NCI-H2029 (cell line): Measurements from ENCODE around the gene POC5.
"Not testable (repeated sequence)": the region's sequence is repeated elsewhere in the genome, so short reads cannot be mapped to it uniquely, and the experiment has no call there.

ENCODE experiments used
- DNase-seq: peaks from one replicate; lab custom pipeline; 2025; lab: John Stamatoyannopoulos, UW

The POC5 gene, protein sequence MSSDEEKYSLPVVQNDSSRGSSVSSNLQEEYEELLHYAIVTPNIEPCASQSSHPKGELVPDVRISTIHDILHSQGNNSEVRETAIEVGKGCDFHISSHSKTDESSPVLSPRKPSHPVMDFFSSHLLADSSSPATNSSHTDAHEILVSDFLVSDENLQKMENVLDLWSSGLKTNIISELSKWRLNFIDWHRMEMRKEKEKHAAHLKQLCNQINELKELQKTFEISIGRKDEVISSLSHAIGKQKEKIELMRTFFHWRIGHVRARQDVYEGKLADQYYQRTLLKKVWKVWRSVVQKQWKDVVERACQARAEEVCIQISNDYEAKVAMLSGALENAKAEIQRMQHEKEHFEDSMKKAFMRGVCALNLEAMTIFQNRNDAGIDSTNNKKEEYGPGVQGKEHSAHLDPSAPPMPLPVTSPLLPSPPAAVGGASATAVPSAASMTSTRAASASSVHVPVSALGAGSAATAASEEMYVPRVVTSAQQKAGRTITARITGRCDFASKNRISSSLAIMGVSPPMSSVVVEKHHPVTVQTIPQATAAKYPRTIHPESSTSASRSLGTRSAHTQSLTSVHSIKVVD

DNA sequence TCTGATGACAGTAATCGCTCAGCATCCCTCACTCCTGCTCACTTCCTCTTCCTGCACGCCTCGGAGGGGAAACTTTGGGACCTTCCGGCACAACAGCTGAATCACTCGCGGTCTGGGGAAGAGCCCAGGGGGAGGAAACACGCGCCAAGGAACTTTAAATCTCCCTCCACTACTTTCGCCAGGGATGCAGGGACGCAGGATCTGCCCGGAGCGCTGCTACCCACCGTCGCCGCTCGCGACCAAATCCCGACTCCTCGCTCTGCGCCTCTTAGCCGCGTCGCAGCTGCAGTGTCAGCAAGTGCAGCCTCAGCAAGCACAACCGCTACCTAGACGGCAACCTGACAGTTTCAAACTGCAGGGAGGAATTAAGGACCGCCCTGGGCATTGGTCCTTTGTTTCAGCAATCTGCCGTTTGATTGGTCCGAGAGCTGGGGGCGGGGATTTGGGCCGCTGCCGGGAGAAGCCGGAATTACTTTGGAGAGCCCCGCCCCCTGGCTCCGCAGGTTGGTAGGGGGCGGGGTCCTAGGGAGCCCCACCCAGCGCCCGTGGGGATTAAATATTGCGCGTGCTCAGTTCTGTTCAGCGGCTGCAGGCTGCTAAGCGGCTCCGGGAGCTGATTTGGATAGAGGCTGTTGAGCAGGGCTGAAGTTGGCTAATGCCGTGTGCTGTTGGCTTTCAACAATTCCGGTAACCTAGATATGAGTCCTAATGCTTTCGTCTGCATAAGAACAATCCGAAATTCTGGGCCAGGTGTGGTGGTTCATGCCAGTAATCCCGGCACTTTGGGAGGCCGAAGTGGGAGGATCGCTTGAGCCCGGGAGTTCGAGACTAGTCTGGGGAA lies at the start of gene POC5:
Gene POC5, minus strand, starts transcription at position 356 of the 841 bp plus-strand sequence. CDS start 4,500 bp downstream, outside the sequence.
- DNase-seq = peak; percentile 98

DNA sequence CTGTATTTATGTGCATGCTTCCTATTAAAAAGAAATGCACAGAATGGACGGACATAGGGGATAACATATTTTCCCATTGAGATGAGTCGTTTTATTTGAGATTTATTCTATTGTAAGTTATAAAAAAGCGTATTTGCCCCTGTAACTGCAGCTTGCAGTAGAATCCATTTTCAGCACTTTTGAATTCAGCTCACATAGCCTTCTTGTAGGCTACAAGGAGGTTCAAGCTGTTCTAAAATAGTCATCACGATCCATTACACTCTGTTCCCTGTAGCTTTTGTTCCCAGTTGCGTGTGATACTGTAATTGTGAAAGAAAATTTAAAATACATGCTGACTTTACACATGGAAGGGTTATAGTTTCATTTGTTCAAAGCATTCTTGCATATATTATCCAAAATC lies 40.9 kb upstream of the POC5 start:
- no peak for DNase-seq

DNA sequence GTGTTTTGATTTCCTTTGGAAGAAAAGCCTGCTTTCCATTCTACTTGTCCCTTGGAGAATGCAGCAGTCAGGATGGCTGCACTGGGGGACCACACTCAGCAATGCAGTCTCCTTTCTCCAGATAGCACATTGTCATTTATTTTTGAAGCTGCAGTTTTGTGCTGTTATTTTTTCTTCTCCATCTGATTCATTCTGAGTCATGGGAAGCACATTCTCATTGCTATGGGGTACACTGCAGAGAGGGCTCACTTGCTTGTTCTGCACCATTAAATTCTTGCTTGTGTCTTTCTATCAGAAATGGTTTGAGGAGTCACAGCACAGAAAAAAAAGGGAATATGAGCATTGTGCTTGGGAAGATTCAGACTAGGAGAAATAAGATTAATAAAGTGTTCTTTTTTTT lies 39.7 kb upstream of the POC5 start:
- no peak for DNase-seq

DNA sequence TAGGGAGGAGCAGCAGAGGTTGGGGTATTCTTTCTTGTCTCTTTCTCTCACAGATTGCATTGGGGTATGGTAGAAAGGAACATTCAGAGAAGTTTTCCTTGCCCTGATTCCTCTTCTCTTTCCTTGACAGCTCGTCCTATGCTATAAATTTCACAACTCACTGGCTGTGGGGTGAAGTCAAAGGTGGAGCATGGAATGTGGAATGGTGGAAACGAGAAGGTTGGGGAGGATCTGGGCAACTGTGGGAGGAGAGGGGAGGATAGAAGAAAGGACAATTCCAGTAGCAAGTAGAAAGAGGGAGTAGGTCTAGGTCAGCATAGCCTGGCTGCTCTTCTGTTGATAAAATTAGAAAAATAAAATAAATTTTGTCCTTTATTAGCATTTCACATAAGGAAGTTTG lies 39.0 kb upstream of the POC5 start:
- DNase-seq = no peak

GRCh38 chr5:75753182-75753581 lies 35.9 kb upstream of the POC5 start:
- DNase-seq = no peak

- no peak for DNase-seq
These were observed 27.1 kb upstream of the POC5 start for GRCh38 chr5:75744355-75744754.

GRCh38 chr5:75736273-75736672 lies 19.0 kb upstream of the POC5 start:
- no peak for DNase-seq

DNA sequence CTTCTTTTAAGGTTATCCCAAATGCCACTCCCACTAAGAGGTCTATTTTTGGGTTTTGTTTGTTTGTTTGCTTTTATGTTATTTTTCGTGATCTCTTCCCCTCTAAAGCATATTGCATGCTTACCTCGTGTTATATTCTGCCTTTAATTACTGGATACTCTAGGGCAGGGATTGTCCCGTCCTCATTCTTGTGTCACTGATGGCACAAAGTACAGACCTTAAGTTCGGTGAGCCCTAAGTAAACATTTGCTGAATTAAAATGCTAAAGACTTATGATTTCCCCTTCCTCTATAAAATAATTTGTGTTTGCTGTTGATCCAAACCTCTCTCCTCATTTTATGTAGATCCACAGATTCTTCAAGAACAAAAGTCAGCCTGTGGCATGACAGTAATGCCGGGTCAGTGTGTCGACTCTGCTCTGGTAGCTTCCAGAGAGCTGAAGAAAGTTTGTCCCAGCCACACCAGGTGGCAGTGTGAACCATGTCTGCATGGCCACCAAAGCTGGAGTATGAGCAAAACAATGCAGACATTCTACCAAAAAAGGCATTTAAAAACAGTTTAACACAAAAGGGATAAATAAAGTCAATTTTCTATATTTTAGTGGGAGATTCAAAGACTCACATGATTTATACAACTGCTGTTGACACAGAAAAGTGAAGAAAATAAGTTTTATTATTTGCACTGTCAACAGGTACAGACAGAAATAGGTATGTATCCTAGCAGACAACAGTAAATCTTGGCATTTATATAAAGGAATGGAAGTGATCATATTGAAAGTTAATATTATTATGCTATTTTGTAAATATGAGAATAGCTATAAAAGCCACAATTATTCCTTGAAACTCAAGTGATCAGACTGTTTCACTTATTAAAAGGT lies 17.9 kb upstream of the POC5 start:
- DNase-seq = no peak

GRCh38 chr5:75733767-75734166 lies 16.5 kb upstream of the POC5 start:
- no peak for DNase-seq

DNA sequence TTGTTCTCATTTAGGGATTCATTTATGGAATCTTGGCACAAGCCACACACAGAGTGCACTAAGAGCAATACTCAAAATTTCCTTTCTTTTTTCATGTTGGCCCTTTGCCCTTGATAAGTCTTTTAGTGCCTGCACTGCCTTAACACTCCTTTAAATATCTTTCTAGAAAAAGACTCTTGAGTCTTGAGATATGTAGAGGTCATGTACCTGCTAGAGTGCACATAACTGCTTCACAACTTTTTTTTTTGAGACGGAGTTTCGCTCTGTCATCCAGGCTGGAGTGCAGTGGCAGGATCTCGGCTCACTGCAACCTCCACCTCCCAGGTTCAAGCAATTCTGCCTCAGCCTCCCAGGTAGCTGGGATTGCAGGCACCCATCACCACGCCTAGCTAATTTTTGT lies 14.3 kb upstream of the POC5 start:
- not testable (repeated sequence) for DNase-seq

- no peak for DNase-seq
These were observed 12.1 kb upstream of the POC5 start for GRCh38 chr5:75729321-75729720.

DNA sequence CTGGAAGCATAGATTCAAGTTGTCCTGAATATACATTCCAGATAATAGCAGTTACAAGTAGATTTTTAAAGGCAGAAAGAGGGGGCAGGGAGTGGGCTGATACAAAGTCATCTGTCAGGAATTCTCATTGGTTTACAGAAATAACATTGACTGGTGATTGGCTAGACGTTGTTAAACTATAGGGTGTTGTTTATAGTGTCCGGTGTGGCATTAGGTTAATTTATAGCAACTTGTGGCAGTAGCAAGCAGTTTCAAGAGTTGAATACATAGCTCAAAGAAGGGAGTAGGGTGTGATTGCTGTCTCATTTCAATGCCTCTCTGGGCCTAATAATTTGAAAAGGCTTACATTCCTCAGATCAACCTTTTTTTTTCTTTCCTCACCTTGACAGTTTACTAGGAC lies 10.7 kb upstream of the POC5 start:
- DNase-seq = no peak

DNA sequence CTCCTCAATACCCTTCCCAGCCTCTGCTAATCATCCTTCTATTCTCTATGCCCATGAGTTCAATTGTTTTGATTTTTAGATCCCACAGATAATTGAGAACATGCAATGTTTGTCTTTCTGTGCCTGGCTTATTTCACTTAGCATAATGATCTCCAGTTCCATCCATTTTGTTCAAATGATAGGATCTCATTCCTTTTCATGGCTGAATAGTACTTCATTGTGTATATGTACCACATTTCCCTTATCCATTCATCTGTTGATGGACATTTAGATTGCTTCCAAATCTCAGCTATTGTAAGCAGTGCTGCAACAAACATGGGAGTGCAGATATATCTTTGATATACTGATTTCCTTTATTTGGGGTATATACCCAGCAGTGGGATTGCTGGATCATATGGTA lies 9.0 kb upstream of the POC5 start:
- DNase-seq = not testable (repeated sequence)

- no peak for DNase-seq
These were observed 6.1 kb upstream of the POC5 start for GRCh38 chr5:75723378-75723777.

GRCh38 chr5:75721573-75721972 lies 4.3 kb upstream of the POC5 start:
- no peak for DNase-seq

- DNase-seq = no peak
These were observed 3.6 kb upstream of the POC5 start for GRCh38 chr5:75720882-75721281.

GRCh38 chr5:75716715-75717081 lies 539 bp downstream of the POC5 start:
- DNase-seq = no peak

- DNase-seq = no peak
These were observed 5.1 kb downstream of the POC5 start for GRCh38 chr5:75712091-75712490.

DNA sequence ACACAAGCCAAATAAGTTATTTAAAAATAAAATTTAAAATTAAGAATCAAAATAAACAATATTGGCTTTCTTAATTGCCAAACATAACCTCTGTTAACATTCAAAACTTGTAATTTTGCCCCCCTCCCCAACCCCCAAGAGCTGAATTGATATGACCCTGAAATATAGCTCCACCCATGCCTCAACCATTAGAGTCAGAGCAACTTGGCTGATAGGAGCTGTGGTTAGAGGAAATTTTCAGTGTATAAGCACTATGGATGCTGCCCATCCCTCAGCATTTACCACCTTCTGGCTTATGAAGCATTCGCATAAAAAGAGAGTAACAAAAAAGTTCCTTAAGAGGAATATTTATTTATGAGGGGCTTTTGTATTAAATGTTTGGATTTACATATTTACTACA lies 6.1 kb downstream of the POC5 start:
- DNase-seq = no peak

DNA sequence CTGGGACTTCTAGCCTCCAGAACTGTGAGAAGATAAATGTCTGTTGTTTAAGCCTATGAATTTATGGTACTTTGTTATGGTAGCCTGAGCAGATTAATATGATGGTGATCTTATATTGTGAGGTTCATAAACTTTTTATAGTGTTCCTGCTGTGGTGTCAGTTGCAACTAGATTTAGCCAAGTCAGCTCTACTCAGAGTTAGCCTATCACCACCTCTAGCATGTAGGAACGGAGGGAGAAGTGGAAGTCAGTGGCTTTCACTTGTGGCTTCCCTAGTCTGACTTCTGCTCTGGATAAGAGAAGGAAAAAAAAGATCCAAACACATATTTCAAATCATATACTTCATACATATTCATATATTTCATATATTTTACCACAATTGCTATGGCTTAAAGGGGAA lies 6.6 kb downstream of the POC5 start:
- no peak for DNase-seq

DNA sequence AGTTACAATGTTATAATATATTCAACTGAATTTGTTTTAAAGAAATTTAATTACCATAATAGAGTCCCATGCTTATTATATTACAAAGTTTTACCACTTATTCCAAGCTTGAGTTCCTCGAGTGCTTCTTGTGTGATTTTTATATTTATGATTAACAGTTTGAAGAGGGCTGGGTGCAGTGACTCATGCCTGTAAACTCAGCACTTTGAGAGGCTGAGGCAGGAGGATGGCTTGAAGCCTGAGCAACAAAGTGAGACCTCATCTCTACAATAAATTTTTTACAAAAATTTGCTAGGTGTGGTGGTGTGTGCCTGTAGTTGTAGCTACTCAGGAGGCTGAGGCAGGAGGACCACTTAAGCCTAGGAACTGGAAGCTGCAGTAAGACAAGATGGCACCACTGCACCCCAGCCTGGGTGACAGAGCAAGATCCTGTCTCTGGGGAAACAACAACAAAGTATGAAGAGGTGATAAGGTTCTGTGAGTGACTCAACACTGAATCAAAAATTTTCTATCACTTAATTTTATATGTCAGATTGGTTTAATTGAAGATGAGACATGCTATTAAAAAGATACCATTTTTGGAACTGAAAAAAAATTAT lies 9.2 kb downstream of the POC5 start:
- no peak for DNase-seq

GRCh38 chr5:75706775-75707174 lies 10.5 kb downstream of the POC5 start:
- DNase-seq = no peak
